Measurements from ENCODE around the gene SLC11A1.

Gene SLC11A1

GRCh38 chr2:218396688-218397462 lies 14.8 kb downstream of the SLC11A1 start (continued):
- TF ChIP-seq TSHZ1 (tag by site-specific recombination; IDR thresholded peaks at IDR 0.05; ENCODE audit: borderline replicate concordance), result no peak
- no peak for TF ChIP-seq ZNF302 (tag by site-specific recombination; IDR thresholded peaks at IDR 0.05; ENCODE audit: low read depth)
- no peak for TF ChIP-seq ZNF544 (tag by site-specific recombination; IDR thresholded peaks at IDR 0.05)
- TF ChIP-seq BCL11A (tag by site-specific recombination; IDR thresholded peaks at IDR 0.05; ENCODE audit: low read depth), result peak; percentile 62
- TF ChIP-seq ZNF777 (tag by site-specific recombination; IDR thresholded peaks at IDR 0.05; ENCODE audit: borderline replicate concordance), result no peak; the same call in 1 of the 2 replicates
- TF ChIP-seq ZNF121 (tag by site-specific recombination; IDR thresholded peaks at IDR 0.05), result no peak
- TF ChIP-seq ZNF677 (tag by site-specific recombination; IDR thresholded peaks at IDR 0.05), result no peak
- no peak for TF ChIP-seq TCF7L2 (IDR thresholded peaks at IDR 0.05; ENCODE audit: borderline replicate concordance, low read depth, low read length)
- no peak for TF ChIP-seq ZNF18 (tag by site-specific recombination; IDR thresholded peaks at IDR 0.05)
- peak; percentile 80 for TF ChIP-seq ZNF398 (tag by site-specific recombination; IDR thresholded peaks at IDR 0.05)
- no peak for TF ChIP-seq SETDB1 (IDR thresholded peaks at IDR 0.05; ENCODE audit: insufficient read length, low read length)
- TF ChIP-seq TRIM28 (IDR thresholded peaks at IDR 0.05; ENCODE audit: borderline replicate concordance, low read length), result no peak
- peak; percentile 82 for TF ChIP-seq PATZ1 (tag by site-specific recombination; IDR thresholded peaks at IDR 0.05)
- peak; percentile 3 for TF ChIP-seq PRDM10 (tag by site-specific recombination; IDR thresholded peaks at IDR 0.05)
- no peak for TF ChIP-seq ZNF24 (tag by site-specific recombination; IDR thresholded peaks at IDR 0.05)
- no peak for TF ChIP-seq KLF8 (tag by site-specific recombination; IDR thresholded peaks at IDR 0.05)
- TF ChIP-seq ZNF664 (tag by site-specific recombination; IDR thresholded peaks at IDR 0.05), result no peak
- no peak for TF ChIP-seq REST (tag by site-specific recombination; IDR thresholded peaks at IDR 0.05)
- no peak for TF ChIP-seq ZNF157 (tag by site-specific recombination; IDR thresholded peaks at IDR 0.05)
- no peak for TF ChIP-seq ZNF529 (tag by site-specific recombination; IDR thresholded peaks at IDR 0.05; ENCODE audit: insufficient replicate concordance)
- TF ChIP-seq KLF10 (tag by site-specific recombination; IDR thresholded peaks at IDR 0.05), result 0 out of 2 replicates have a peak, but pooled peaks have one; percentile 25
- TF ChIP-seq MEIS1 (CRISPR knock-in tag; IDR thresholded peaks at IDR 0.05; ENCODE audit: borderline replicate concordance), result no peak
